Lower leg skin (tissue), 3 donors: ENCODE measurements around the gene SEMA4A.

Source experiments
- CTCF ChIP-seq, 3 donors: fragments of 450-650 bp; IDR thresholded peaks; one replicate each; pipeline ENCODE4 v1.5.1; 2016; ENCODE audit warnings: antibody characterized with exemption in 3 of 3, mild to moderate bottlenecking in 3 of 3, moderate library complexity in 2 of 3
- POLR2A ChIP-seq, 2 donors: fragments of 450-650 bp; IDR thresholded peaks; one replicate each; pipeline ENCODE4 v1.6.1; 2016 to 2017; ENCODE audit warnings: antibody characterized with exemption in 2 of 2, mild to moderate bottlenecking in 1 of 2, moderate library complexity in 1 of 2

GRCh38 chr1:156198831-156199349, 45.5 kb downstream of the SEMA4A start:
- TF ChIP-seq CTCF (IDR thresholded peaks at IDR 0.05) (no peak), POLR2A (IDR thresholded peaks at IDR 0.05) (no peak)
